Measurements from ENCODE around the gene C19orf67. TPM values are rescaled to one million over a fixed set of nuclear protein-coding genes. Genes with fewer than 3 reads are reported as not detected.

Gene C19orf67
- total RNA-seq, 1 experiment from 2014 or later = 0.39 TPM

DNA sequence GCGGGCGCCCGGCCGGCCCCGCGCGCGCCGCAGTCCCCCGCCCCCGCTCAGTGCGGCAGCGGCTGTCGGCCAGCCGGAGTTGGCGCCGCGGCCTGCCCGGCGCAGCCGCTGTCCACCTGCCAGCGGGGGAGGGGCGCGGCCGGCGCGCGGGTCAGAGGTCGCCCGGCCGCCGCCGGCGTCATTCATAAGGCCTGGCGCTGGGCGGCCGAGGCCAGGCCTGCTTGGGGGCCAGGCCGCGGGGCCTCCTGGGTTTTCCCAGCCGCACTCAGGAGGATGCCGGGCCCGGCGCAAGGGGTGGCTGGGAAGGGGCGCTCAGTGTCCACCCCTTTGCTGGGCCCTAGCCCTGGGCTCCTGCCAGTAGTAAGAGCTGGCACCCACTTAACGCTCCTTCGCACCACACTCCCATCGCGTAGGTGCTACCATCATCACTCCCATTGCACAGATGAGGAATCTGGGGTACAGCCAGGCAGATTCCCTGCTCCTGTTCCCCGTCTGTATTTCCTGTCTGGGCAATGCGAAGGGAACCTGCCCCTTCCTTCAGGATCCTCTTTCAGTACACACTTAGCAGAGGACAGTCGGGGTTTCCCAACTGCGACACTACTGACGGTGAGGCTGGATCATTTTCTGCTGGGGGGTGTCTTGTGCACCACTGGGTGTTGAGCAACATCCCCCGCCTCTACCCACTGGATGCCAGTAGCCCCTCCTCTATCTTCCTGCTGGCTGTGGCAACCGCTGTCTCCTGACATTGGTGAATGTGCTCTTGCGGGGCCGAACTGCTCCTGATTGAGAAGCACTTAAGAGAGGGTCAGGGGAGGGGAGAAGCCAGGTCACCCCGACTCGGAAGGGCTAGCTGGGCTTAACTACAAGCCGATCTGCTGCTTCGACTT lies 32.8 kb upstream of the C19orf67 start:
- DNase-seq = no peak
- H3K4me1 Mint-ChIP-seq = peaks cover 24 to 27% of the 10 kb centered on the region in 2 experiments

More for the DNA sequence above, 32.8 kb upstream of the C19orf67 start:
- no peak overlapping the region for H3K56ac ChIP-seq (ENCODE audit: insufficient read length, low read depth, low read length)
- H3K27ac Mint-ChIP-seq = peak overlapping the region; percentile 70 to 98 (median 95); a peak in 6 of 7 replicates
- no peaks in the 10 kb centered on the region for H4K20me1 ChIP-seq (ENCODE audit: control insufficient read depth, insufficient read depth, insufficient read length)
- H3K27me3 Mint-ChIP-seq (ENCODE audit: low read depth) = peaks cover 2% of the 10 kb centered on the region; the same call in 1 of the 2 replicates
- H3T11ph ChIP-seq (ENCODE audit: low read length) = no peak overlapping the region
- no peak overlapping the region for H2BK120ac ChIP-seq (ENCODE audit: low read depth, low read length, poor library complexity, severe bottlenecking)
- peak overlapping the region; percentile 59 for H3K4me2 ChIP-seq (ENCODE audit: insufficient read depth, insufficient read length, low read length)
- no peak overlapping the region for H4K8ac ChIP-seq (replicated peaks; ENCODE audit: insufficient read length, low read depth, low read length)
- H3K4me1 ChIP-seq (ENCODE audit: insufficient read depth, low read length) = peaks cover 3% of the 10 kb centered on the region; the same call in 1 of the 2 replicates
- H2BK12ac ChIP-seq (ENCODE audit: insufficient read length, low read depth, low read length) = no peak overlapping the region
- H3K27me3 ChIP-seq (ENCODE audit: insufficient read depth, low read length) = no peaks in the 10 kb centered on the region; the same call in 1 of the 2 replicates
- H2AFZ ChIP-seq (ENCODE audit: low read length) = no peak overlapping the region
- H3K9me3 Mint-ChIP-seq = no peaks in the 10 kb centered on the region
- peaks cover 16% of the 10 kb centered on the region for H3K23me2 ChIP-seq (ENCODE audit: insufficient read length, low read depth, low read length, poor library complexity, severe bottlenecking)
- peaks cover 12 to 27% (median 22%) of the 10 kb centered on the region in 3 experiments for H3K36me3 Mint-ChIP-seq (ENCODE audit: insufficient read depth in 1 of 3, low read depth in 3 of 3)
- no peaks in the 10 kb centered on the region for H3K79me1 ChIP-seq (ENCODE audit: insufficient read depth, low read depth, low read length, poor library complexity, severe bottlenecking)
- peak overlapping the region; percentile 21 for H3K9ac ChIP-seq (ENCODE audit: extremely low read depth, insufficient read length, low read length)
- peaks cover 2% of the 10 kb centered on the region; the same call in 1 of the 2 replicates for H3K79me2 ChIP-seq (ENCODE audit: insufficient read depth, low read length)
- H3K23ac ChIP-seq (ENCODE audit: insufficient read length, low read depth, low read length) = no peak overlapping the region
- no peak overlapping the region; the same call in 1 of the 2 replicates for H3K14ac ChIP-seq (ENCODE audit: insufficient read depth, low read length)
- H4K91ac ChIP-seq (ENCODE audit: insufficient read length, low read depth, low read length) = no peak overlapping the region
- no peak overlapping the region for H3K4ac ChIP-seq (ENCODE audit: low read depth, low read length)
- no peaks in the 10 kb centered on the region for H3K9me3 ChIP-seq (ENCODE audit: control insufficient read depth, low read depth, low read length)
- TF ChIP-seq, protein P1, sequence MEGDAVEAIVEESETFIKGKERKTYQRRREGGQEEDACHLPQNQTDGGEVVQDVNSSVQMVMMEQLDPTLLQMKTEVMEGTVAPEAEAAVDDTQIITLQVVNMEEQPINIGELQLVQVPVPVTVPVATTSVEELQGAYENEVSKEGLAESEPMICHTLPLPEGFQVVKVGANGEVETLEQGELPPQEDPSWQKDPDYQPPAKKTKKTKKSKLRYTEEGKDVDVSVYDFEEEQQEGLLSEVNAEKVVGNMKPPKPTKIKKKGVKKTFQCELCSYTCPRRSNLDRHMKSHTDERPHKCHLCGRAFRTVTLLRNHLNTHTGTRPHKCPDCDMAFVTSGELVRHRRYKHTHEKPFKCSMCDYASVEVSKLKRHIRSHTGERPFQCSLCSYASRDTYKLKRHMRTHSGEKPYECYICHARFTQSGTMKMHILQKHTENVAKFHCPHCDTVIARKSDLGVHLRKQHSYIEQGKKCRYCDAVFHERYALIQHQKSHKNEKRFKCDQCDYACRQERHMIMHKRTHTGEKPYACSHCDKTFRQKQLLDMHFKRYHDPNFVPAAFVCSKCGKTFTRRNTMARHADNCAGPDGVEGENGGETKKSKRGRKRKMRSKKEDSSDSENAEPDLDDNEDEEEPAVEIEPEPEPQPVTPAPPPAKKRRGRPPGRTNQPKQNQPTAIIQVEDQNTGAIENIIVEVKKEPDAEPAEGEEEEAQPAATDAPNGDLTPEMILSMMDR (conservative IDR thresholded peaks at IDR 0.05) = no peak
- WGBS (ENCODE audit: extremely low coverage, insufficient read length, low lambda C conversion rate) = no CpG with 5 or more reads among the region's 61 CpGs
- H3K27ac ChIP-seq (ENCODE audit: insufficient read length, low read depth, low read length) = no peak overlapping the region
- no peak overlapping the region for H2BK5ac ChIP-seq (ENCODE audit: insufficient read length, low read length)
- H2AK5ac ChIP-seq (ENCODE audit: insufficient read length, low read length) = no peak overlapping the region
- no peak overlapping the region for H3K18ac ChIP-seq (ENCODE audit: insufficient read length, low read depth, low read length)
- peak overlapping the region; percentile 79 to 93 for H3K4me3 Mint-ChIP-seq
- H2BK15ac ChIP-seq (ENCODE audit: low read depth, low read length) = no peak overlapping the region
- no peak overlapping the region for H4K5ac ChIP-seq (ENCODE audit: insufficient read length, low read depth, low read length)
- no peak overlapping the region for H2BK20ac ChIP-seq (ENCODE audit: low read depth, low read length, poor library complexity, severe bottlenecking)

All from H9 (cell line).